HFF-Myc (cell line): Measurements from ENCODE around the gene GNMT.

ENCODE experiments used
- DNase-seq: peaks from one replicate; pipeline ENCODE4 v3.0.0-alpha.2; 2011; ENCODE audit warnings: low read depth; ENCODE audit errors: extremely low read depth
- H3K4me3 ChIP-seq: replicated peaks from 2 replicates; pipeline ENCODE4 v1.5.1; 2011; ENCODE audit warnings: low read depth, mild to moderate bottlenecking, control low read depth, low read length
- CTCF ChIP-seq: IDR thresholded peaks from 2 replicates; pipeline ENCODE4 v1.5.1; 2012; ENCODE audit warnings: mild to moderate bottlenecking, low read depth, low read length, control low read depth; ENCODE audit errors: missing control alignments

GNMT gene

GRCh38 chr6:43011207-43011606 is 50.7 kb downstream of the GNMT start:
- DNase-seq: no peak
- no peak overlapping the region for H3K4me3 ChIP-seq
- TF ChIP-seq CTCF: no peak

GRCh38 chr6:43012364-43012763 is 51.8 kb downstream of the GNMT start:
- no peak for DNase-seq
- H3K4me3 ChIP-seq: peak overlapping the region; percentile 91
- TF ChIP-seq CTCF: no peak

- no peak for DNase-seq
- H3K4me3 ChIP-seq: peak overlapping the region; percentile 91
- no peak for TF ChIP-seq CTCF
Observed at GRCh38 chr6:43013097-43013842, 52.7 kb downstream of the GNMT start.
